HFF-Myc (cell line): ENCODE results near the gene PTPRM.

Experiments
- DNase-seq: peaks from one replicate; pipeline ENCODE4 v3.0.0-alpha.2; 2011; ENCODE audit warnings: low read depth; ENCODE audit errors: extremely low read depth
- H3K4me3 ChIP-seq: replicated peaks from 2 replicates; pipeline ENCODE4 v1.5.1; 2011; ENCODE audit warnings: low read depth, mild to moderate bottlenecking, control low read depth, low read length
- CTCF ChIP-seq: IDR thresholded peaks from 2 replicates; pipeline ENCODE4 v1.5.1; 2012; ENCODE audit warnings: mild to moderate bottlenecking, low read depth, low read length, control low read depth; ENCODE audit errors: missing control alignments

PTPRM gene

GRCh38 chr18:8373486-8373885 lies 806.4 kb downstream of the PTPRM start:
- no peak for TF ChIP-seq CTCF
- DNase-seq: no peak
- H3K4me3 ChIP-seq: no peak overlapping the region

- DNase-seq: no peak
- H3K4me3 ChIP-seq: no peak overlapping the region
- TF ChIP-seq CTCF: no peak
Observed at GRCh38 chr18:8374676-8375075, 807.6 kb downstream of the PTPRM start.

- no peak for DNase-seq
- TF ChIP-seq CTCF: no peak
- no peak overlapping the region for H3K4me3 ChIP-seq
Observed at GRCh38 chr18:8375249-8375648, 808.1 kb downstream of the PTPRM start.

- no peak for TF ChIP-seq CTCF
- H3K4me3 ChIP-seq: no peak overlapping the region
- no peak for DNase-seq
Observed at GRCh38 chr18:8376113-8376512, 809.0 kb downstream of the PTPRM start.

- DNase-seq: no peak
- TF ChIP-seq CTCF: no peak
- H3K4me3 ChIP-seq: no peak overlapping the region
Observed at GRCh38 chr18:8379187-8379941, 812.2 kb downstream of the PTPRM start.

- no peak for TF ChIP-seq CTCF
- H3K4me3 ChIP-seq: no peak overlapping the region
- DNase-seq: no peak
Observed at GRCh38 chr18:8380006-8380405, 812.9 kb downstream of the PTPRM start.

- no peak for TF ChIP-seq CTCF
- no peak overlapping the region for H3K4me3 ChIP-seq
- DNase-seq: no peak
Observed at GRCh38 chr18:8380926-8381325, 813.8 kb downstream of the PTPRM start.
